Measurements from ENCODE around the gene ZNF311.
"Not testable (repeated sequence)": the region's sequence is repeated elsewhere in the genome, so short reads cannot be mapped to it uniquely, and the experiment has no call there.

The ZNF311 gene

DNA sequence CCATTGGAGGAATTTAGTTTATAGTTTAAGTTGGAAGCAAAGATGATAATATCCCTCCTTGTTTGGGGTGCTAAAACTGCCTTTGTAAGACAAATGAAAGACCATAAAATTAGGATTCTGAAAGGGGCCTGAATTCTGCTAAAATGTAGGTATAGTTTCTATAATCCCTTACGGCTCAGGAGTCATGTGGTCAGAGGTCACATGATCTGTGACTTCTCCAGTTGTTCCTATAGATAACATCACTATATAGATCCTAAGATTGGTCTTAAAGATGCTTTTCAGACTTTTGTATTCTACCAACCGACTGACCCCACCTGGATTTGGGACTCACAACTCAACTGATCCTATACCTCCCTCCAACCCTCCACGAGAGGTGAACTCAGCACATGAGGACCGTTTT lies 36.6 kb downstream of the ZNF311 start:
- TF ChIP-seq MYC (IDR thresholded peaks at IDR 0.05; ENCODE audit: low read depth, low read length) (no peak), POLR2A (IDR thresholded peaks at IDR 0.05; ENCODE audit: extremely low read depth, insufficient read length) (no peak)
- TF ChIP-seq, protein P1, sequence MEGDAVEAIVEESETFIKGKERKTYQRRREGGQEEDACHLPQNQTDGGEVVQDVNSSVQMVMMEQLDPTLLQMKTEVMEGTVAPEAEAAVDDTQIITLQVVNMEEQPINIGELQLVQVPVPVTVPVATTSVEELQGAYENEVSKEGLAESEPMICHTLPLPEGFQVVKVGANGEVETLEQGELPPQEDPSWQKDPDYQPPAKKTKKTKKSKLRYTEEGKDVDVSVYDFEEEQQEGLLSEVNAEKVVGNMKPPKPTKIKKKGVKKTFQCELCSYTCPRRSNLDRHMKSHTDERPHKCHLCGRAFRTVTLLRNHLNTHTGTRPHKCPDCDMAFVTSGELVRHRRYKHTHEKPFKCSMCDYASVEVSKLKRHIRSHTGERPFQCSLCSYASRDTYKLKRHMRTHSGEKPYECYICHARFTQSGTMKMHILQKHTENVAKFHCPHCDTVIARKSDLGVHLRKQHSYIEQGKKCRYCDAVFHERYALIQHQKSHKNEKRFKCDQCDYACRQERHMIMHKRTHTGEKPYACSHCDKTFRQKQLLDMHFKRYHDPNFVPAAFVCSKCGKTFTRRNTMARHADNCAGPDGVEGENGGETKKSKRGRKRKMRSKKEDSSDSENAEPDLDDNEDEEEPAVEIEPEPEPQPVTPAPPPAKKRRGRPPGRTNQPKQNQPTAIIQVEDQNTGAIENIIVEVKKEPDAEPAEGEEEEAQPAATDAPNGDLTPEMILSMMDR (IDR thresholded peaks at IDR 0.05; ENCODE audit: low read depth, low read length): no peak
- TF ChIP-seq, protein P2, sequence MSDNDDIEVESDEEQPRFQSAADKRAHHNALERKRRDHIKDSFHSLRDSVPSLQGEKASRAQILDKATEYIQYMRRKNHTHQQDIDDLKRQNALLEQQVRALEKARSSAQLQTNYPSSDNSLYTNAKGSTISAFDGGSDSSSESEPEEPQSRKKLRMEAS (IDR thresholded peaks at IDR 0.05; ENCODE audit: low read depth, low read length): no peak
- no peak for DNase-seq (ENCODE audit: low read depth)

DNA sequence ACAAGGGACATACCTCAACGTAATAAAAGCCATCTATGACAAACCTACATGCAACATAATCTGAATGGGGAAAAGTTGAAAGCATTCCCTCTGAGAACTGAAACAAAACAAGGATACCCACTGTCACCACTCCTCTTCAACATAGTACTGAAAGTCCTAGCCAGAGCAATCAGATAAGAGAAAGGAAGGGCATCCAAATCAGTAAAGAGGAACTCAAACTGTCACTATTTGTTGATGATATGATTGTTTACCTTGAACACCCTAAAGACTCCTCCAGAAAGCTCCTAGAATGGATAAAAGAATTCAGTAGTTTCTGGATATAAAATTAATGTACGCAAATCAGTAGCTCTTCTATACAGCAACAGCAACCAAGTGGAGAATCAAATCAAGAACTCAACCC lies 39.4 kb downstream of the ZNF311 start:
- TF ChIP-seq MYC (IDR thresholded peaks at IDR 0.05; ENCODE audit: low read depth, low read length): no peak
- TF ChIP-seq, protein P2 (IDR thresholded peaks at IDR 0.05; ENCODE audit: low read depth, low read length): no peak
- TF ChIP-seq, protein P1 (IDR thresholded peaks at IDR 0.05; ENCODE audit: low read depth, low read length): no peak
- no peak overlapping the region for H3K4me3 ChIP-seq (ENCODE audit: low read depth, low read length)
- no peak for DNase-seq (ENCODE audit: low read depth)

More for the DNA sequence above, 36.6 kb downstream of the ZNF311 start:
- no peak overlapping the region for H3K4me3 ChIP-seq (ENCODE audit: low read depth, low read length)

DNA sequence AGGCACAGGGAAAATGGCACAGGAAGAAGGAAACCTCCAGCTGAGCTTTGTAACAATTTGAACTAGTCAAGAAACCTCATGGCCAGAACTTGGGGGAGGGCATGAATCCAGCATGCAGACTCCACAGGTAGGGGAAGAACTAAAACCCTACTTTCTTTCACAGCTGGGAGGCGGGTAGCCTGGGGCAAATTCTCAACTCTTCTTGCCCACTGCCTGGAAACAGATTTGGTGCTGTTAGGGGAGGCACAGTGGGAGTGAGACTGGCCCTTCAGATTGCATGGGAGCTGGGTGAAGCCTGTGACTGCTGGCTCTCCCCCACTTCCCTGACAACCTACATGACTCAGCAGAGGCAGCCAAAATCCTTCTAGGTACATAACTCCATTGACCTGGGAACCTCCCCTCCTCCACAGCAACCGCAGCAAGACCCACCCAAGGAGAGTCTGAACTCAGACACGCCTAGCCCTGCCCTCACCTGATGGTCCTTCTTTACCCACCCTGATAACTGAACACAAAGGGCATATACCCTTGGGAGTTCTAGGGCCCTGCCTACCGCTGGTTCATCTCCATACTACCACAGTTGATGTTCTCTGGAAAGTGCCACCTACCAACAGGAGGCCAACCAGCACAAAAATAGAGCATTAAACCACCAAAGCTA lies 44.1 kb downstream of the ZNF311 start:
- peak; percentile 63 for DNase-seq (ENCODE audit: low read depth)
- no peak for TF ChIP-seq POLR2A (IDR thresholded peaks at IDR 0.05; ENCODE audit: extremely low read depth, insufficient read length)
- TF ChIP-seq, protein P2 (IDR thresholded peaks at IDR 0.05; ENCODE audit: low read depth, low read length): no peak
- TF ChIP-seq, protein P1 (IDR thresholded peaks at IDR 0.05; ENCODE audit: low read depth, low read length): no peak
- no peak for TF ChIP-seq MYC (IDR thresholded peaks at IDR 0.05; ENCODE audit: low read depth, low read length)
- no peak overlapping the region for H3K4me3 ChIP-seq (ENCODE audit: low read depth, low read length)

DNA sequence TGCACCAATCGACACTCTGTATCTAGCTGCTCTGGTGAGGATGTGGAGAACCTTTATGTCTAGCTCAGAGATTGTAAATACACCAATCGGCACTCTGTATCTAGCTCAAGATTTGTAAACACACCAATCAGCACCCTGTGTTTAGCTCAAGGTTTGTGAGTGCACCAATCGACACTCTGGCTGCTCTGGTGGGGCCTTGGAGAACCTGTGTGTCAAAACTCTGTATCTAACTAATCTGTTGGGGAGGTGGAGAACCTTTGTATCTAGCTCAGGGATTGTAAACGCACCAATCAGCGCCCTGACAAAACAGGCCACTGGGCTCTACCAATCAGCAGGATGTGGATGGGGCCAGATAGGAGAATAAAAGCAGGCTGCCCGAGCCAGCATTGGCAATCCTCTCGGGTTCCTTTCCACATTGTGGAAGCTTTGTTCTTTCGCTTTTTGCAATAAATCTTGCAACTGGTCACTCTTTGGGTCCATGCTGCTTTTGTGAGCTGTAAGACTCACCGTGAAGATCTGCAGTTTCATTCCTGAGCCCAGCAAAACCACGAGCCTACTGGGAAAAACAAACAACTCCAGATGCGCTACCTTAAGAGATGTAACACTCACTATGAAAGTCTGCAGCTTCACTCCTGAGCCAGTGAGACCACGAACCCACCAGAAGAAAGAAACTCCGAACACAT lies 46.4 kb downstream of the ZNF311 start:
- not testable (repeated sequence) for DNase-seq (ENCODE audit: low read depth); H3K4me3 ChIP-seq (ENCODE audit: low read depth, low read length)

DNA sequence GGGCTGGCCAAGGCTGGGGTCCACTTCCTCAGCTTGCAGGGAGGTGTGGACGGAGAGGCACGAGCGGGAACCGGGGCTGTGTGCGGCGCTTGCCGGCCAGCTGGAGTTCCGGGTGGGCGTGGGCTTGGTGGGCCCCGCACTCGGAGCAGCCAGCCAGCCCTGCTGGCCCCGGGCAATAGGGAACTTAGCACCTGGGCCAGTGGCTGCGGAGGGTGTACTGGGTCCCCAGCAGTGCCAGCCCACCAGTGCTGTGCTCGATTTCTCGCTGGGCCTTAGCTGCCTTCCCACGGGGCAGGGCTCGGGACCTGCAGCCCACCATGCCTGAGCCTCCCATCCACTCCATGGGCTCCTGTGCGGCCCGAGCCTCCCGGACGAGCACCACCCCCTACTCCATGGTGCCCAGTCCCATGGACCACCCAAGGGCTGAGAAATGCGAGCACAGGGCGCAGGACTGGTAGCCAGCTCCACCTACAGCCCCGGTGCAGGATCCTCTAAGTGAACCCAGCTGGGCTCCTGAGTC lies 47.3 kb downstream of the ZNF311 start:
- not testable (repeated sequence) for DNase-seq (ENCODE audit: low read depth); H3K4me3 ChIP-seq (ENCODE audit: low read depth, low read length)

DNA sequence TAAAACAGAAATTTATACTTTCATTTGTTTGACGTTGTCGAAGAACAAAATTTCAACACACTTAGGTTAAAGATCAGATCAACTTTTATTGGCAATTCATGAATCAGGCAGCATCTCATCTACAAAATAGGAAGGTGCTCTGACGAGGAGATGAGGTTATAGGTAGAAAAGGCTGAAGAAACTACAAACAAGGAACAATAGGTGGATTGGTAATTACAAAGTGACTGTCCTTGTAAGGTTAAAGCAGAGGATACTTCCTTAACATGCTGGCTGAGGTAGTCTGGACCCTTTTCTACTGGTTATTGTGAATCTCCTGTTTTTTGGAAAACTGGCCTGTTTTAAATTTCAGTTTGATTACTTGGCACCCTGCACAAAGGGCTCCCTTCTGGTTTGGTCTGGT lies 48.8 kb downstream of the ZNF311 start:
- H3K4me3 ChIP-seq (ENCODE audit: low read depth, low read length): no peak overlapping the region
- TF ChIP-seq POLR2A (IDR thresholded peaks at IDR 0.05; ENCODE audit: extremely low read depth, insufficient read length): no peak
- TF ChIP-seq MYC (IDR thresholded peaks at IDR 0.05; ENCODE audit: low read depth, low read length): no peak
- TF ChIP-seq, protein P2 (IDR thresholded peaks at IDR 0.05; ENCODE audit: low read depth, low read length): no peak
- TF ChIP-seq, protein P1 (IDR thresholded peaks at IDR 0.05; ENCODE audit: low read depth, low read length): no peak
- no peak for DNase-seq (ENCODE audit: low read depth)
